Right renal cortex interstitium (tissue), 3 donors: ENCODE data around the gene POLR3E. TPM values are rescaled to one million over a fixed set of nuclear protein-coding genes. Genes with fewer than 3 reads are reported as not detected.
"Not testable (repeated sequence)": the region's sequence is repeated elsewhere in the genome, so short reads cannot be mapped to it uniquely, and the experiment has no call there.

Experiments
- DNase-seq, 3 donors: peaks; one replicate each; pipeline ENCODE4 v3.0.0-alpha.2; 2013; ENCODE audit warnings: low read depth in 3 of 3, low spot score in 2 of 3
- polyA plus RNA-seq, 3 donors: library from polyadenylated mRNA; unstranded; fragments of 120-200 nt; gene quantifications; one replicate each; pipeline ENCODE4 v1.2.1, GENCODE V29; 2013; ENCODE audit not compliant: insufficient read length in 3 of 3

Gene POLR3E
- polyA plus RNA-seq, 3 donors, result 46.0 to 50.5 (median 49.9) TPM

DNA sequence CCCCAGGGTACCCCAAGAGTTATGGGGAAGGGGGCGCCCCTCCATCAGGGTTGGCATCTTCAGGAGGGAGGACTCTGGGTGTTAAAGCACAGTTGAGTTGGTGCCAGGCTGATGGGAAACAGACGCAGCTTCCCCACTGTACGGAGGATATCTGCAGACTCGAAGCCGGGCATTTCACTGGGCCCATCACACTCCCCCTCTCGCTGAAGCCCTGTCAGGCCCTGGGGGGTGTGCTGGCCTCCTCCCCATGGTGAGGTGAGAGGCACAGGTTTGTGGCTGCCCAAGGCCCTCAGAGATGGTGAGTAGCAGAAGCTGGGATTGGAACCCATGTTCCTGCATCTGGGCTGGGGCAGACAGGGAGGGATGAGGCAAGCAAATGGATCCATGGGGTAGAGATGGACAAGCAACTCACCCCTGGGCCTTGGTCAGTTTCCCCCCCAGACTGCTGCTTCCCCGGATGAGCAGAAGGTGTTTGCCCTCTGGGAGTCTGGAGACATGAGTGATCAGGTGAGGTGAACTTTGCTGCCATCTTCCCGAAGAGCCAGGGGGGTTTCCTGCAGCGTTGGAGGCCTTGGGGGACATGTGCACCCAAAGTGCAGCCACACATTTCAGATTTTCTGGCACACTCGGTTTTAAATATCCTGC is 31.0 kb downstream of the POLR3E start:
- DNase-seq, result no peak

GRCh38 chr16:22329199-22329695 is 32.0 kb downstream of the POLR3E start:
- DNase-seq, result no peak

DNA sequence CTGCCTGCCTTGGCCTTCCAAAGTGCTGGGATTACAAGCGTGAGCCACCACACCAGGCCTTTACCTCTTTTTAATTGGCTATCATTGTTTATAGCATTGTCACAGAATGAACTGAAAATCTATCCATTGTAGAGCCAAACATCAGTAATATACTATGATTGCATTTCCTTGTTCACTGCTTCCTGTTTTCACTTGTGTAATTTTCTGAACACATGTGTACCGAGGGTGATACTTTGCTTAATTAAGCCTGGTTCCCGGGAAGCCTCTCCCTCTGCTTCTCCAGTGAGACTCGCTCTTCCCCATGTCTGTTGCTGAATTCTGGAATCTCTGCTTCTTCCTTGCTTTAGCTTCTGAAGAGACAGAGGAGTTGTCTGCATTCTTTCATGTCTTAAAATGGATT is 33.1 kb downstream of the POLR3E start:
- no peak for DNase-seq

DNA sequence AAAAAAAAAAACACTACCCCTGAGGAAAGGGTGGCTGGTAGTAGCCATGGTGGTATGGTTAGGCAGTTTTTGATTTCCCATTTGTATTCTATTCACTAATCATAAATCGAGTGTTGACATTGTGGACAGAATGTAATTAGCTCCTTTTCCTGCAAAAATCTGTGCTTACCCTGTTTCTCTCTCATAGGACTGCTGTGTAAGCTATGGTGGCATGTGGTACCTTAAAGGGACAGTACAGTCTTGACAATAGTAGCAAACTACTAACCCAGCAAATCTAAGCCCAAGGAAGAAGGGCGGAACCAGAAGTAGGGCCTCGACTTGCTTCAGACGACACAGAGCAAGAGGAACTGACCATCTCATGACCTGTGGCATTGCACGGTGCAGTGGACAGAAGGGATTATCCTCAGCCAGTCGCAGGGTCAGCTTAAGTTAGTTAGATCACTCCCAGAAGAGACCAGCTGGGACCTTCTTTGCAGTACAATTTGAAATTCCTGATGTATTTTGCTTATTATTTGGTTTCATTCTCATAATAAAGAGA is 36.3 kb downstream of the POLR3E start:
- no peak for DNase-seq

- DNase-seq, result no peak
Measured at GRCh38 chr16:22335668-22336246, 38.5 kb downstream of the POLR3E start.

DNA sequence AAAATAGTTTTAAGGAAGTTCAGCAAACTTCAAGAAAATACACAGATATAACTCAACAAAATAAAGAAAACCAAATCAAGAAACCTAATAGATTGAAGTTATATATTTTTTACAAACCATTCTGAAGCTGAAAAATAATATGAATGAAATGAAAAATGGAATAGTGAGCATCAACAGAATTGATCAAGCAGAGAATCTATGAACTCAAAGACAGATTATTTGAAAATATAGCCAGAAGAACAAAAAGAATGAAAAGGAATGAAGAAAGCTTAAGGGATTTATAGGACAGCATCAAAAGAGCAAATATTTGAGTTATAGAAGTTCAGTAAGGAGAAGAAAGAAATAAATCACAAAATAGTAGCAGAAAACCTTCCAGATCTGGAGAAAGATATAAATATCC is 39.4 kb downstream of the POLR3E start:
- no peak for DNase-seq

DNA sequence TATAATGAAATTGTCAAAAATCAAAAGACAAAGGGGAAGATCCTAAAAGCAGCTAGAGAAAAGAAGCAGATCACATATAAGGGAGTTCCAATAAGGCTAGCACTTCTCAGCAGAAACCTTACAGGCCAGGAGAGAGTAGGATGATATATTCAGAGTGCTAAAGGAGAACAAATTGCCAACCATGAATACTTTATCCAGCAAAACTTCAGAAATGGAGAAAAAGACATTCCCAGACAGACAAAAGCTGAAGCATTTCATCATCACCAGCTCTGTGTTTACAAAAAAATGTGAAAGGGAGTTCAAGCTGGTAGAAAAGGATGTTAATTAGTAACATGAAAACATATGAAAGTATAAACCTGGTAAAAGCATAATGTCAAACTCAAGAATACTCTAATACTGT is 39.8 kb downstream of the POLR3E start:
- no peak for DNase-seq

GRCh38 chr16:22337849-22338635 is 40.8 kb downstream of the POLR3E start:
- DNase-seq, result no peak

- DNase-seq, result no peak
Measured at GRCh38 chr16:22340945-22341344, 43.7 kb downstream of the POLR3E start.

- DNase-seq, result no peak
Measured at GRCh38 chr16:22342082-22342481, 44.9 kb downstream of the POLR3E start.

GRCh38 chr16:22346483-22346882 is 49.3 kb downstream of the POLR3E start:
- DNase-seq, result no peak

DNA sequence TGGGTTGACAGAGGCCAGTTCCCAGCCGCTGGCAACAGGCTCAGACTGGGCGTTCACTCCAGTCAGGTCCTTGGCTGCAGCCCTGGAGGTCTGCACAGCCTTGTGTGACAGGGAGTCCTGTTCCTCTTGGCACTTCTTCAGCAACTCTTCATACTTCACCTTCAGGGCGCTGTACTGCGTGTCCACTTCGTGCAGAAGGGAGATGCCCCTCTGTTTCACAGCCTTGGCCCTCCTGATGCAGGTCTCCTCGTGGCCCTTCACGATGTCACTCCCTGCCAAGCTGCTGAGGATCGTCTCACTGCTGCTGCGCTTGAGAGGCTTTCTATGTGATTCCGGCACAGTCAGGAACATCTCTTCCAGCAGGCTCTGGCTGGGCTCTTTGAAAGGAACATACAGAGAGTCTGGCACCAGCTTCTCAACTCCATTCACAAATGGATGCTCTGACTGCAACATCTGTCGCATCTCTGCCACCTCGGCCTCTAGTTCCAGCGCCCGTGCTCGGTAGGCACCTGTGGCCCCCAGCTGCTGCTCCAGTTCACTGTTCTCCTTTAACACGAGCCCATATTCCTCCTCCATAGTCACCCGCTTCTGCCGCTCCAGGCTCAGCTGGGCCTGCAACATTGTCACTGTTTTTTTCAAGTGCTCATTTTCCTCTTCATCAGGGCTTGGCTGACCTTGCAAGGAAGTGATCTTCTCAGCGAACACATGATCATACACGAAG is 50.1 kb downstream of the POLR3E start:
- no peak for DNase-seq

DNA sequence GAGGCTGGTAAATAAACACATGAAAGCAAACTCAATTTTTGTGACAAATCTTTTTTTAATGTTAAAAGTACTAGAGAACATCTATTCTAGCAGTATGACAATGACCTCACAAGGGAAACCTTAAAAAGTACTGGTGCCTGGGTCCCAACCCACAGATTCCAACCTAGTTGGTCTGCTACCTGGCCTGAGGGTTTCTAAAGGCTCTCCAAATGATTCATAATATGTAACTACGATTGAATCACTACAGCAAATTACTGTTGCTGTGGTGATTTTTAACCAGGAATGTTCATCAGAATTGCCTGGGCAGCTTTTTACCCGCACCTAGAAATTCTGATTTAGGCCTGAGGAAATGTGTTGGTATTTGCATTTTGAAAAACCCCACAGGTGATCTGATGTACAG is 51.1 kb downstream of the POLR3E start:
- no peak for DNase-seq

DNA sequence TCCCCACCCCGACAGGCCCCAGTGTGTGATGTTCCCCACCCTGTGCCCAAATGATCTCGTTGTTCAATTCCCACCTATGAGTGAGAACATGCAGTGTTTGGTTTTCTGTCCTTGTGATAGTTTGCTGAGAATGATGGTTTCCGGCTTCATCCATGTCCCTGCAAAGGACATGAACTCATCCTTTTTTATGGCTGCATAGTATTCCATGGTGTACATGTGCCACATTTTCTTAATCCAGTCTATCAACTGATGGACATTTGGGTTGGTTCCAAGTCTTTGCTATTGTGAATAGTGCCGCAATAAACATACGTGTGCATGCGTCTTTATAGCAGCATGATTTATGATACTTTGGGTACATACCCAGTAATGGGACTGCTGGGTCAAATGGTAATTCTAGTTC is 53.8 kb downstream of the POLR3E start:
- not testable (repeated sequence) for DNase-seq

DNA sequence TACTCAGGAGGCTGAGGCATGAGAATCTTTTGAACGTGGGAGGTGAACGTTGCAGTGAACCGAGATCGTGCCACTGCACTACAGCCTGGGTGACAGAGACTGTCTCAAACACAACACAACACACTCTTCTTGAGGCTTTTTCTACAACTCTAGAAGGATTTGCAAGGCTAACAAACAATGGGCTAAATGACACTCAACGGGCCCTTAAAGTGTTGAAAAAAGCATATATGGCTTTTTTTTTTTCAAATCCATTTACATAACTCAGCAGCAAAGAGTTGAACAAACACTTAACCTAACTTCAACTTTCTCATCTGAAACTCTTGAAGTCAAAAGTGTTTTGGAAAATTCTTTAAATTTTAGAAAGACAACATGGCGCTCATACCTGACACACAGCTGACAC is 54.9 kb downstream of the POLR3E start:
- DNase-seq, result no peak

DNA sequence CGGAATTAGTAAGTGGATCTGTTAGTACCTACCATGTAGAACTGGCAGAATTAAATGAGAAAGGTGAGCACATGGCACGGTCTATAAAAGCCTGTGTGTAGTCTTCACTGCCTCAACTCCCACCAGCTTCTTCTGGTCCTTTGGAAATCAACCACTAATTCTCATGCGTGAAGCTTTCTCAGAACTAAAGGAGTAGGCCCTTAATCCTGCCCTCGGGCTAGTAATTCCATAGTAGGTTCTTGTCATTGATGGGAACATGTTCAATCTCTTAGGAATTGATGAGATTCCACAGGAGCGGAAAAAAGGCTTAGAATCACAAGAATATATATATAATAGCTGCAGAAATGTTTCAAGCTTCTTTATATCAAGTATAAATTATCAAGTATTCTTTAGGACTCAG is 55.5 kb downstream of the POLR3E start:
- DNase-seq, result no peak

- no peak for DNase-seq
Measured at GRCh38 chr16:22353191-22353919, 56.1 kb downstream of the POLR3E start.

- no peak for DNase-seq
Measured at GRCh38 chr16:22353933-22354541, 56.8 kb downstream of the POLR3E start.

GRCh38 chr16:22355487-22355908 is 58.3 kb downstream of the POLR3E start:
- no peak for DNase-seq
